Endodermal cell (in vitro differentiated cells): ENCODE data around the gene FBXL17. TPM values are rescaled to one million over a fixed set of nuclear protein-coding genes. Genes with fewer than 3 reads are reported as not detected.

Experiments
- DNase-seq: peaks from one replicate; pipeline ENCODE4 v3.0.0-alpha.2; 2017
- H3K27ac ChIP-seq: 2 replicates; pipeline ENCODE4 v1.5.1; 2013; ENCODE audit warnings: mild to moderate bottlenecking, low read depth, low read length, moderate library complexity
- H3K27me3 ChIP-seq: 2 replicates; pipeline ENCODE4 v1.6.1; 2013; ENCODE audit warnings: mild to moderate bottlenecking, low read length, moderate library complexity; ENCODE audit not compliant: insufficient read depth, control insufficient read depth, poor library complexity, severe bottlenecking
- H3K36me3 ChIP-seq: 2 replicates; pipeline ENCODE4 v1.7.0; 2013; ENCODE audit warnings: mild to moderate bottlenecking, low read length, moderate library complexity; ENCODE audit not compliant: control insufficient read depth, insufficient read depth
- H3K4me1 ChIP-seq: one replicate; pipeline ENCODE4 v1.7.0; 2013; ENCODE audit warnings: low read length; ENCODE audit not compliant: control insufficient read depth, insufficient read depth
- H3K4me3 ChIP-seq: 2 replicates; pipeline ENCODE4 v1.5.1; 2013; ENCODE audit warnings: mild to moderate bottlenecking, low read length, moderate library complexity
- H3K9ac ChIP-seq: 2 replicates; pipeline ENCODE4 v1.6.1; 2013; ENCODE audit warnings: mild to moderate bottlenecking, low read length, moderate library complexity; ENCODE audit not compliant: poor library complexity, severe bottlenecking; ENCODE audit errors: extremely low read depth
- H3K9me3 ChIP-seq: 2 replicates; pipeline ENCODE4 v1.6.1; 2013; ENCODE audit warnings: mild to moderate bottlenecking, low read length, moderate library complexity; ENCODE audit not compliant: control insufficient read depth
- H3K27ac Mint-ChIP-seq: 2 replicates; pipeline ENCODE4 v1.8.0; 2020; ENCODE audit warnings: mixed read lengths
- H3K27me3 Mint-ChIP-seq: 2 replicates; pipeline ENCODE4 v1.8.0; 2021; ENCODE audit warnings: mild to moderate bottlenecking, mixed read lengths; ENCODE audit not compliant: insufficient read depth
- H3K36me3 Mint-ChIP-seq: 2 replicates; pipeline ENCODE4 v1.8.0; 2020; ENCODE audit warnings: low read depth, mixed read lengths
- H3K4me1 Mint-ChIP-seq: 2 replicates; pipeline ENCODE4 v1.8.0; 2020; ENCODE audit warnings: mixed read lengths
- H3K4me3 Mint-ChIP-seq: 2 replicates; pipeline ENCODE4 v1.8.0; 2020; ENCODE audit warnings: mild to moderate bottlenecking, moderate library complexity, mixed read lengths
- H3K9me3 Mint-ChIP-seq: 2 replicates; pipeline ENCODE4 v1.8.0; 2020; ENCODE audit warnings: mild to moderate bottlenecking, mixed read lengths
- CTCF ChIP-seq: fragments of 200-600 bp; sonication (generic); conservative IDR thresholded peaks from 2 replicates; pipeline ENCODE4 v1.5.0; 2021; ENCODE audit warnings: antibody characterized with exemption, mild to moderate bottlenecking
- WGBS, 2 experiments: methylation state at CpG; one replicate each; pipeline versions ENCODE4 v1.1.5 to v1.1.7; 2013; ENCODE audit warnings: missing lambda C conversion rate in 2 of 2, mixed read lengths in 1 of 2; ENCODE audit not compliant: insufficient coverage in 1 of 2, insufficient read length in 1 of 2; 5-methylcytosine and 5-hydroxymethylcytosine counted together
- total RNA-seq, 2 donors: library from RNA; stranded (reverse); fragmentation: NEBNext Ultra II Directional in 1 of 2; extraction: Animal tissue kit (Norgen Biotek cat#: 25700) in 1 of 2; gene quantifications; 2 replicates in 1 of 2; 3 replicates in 1 of 2; pipeline ENCODE4 v1.2.1, GENCODE V29; 2021

The FBXL17 gene
- total RNA-seq, 2 donors from 2014 or later, result 7.4 to 8.6 TPM

DNA sequence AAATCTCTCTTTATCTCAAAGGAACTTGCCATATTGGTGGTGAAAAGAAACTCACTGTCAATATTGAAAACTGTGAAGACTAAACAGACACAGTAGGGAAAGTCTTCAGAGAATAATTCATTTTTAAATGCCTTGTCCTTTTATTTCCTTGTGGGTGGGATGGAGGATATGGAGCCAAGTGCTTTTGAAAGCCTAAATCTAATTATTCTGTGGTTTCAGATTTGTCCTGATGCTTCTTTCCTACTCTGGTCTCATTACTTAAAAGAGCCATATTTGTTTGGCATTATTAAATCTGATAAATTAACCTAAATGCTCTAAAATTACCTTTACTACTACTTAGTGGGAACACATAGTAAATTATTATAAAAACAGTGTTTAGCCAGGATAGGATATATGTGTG is 452.8 kb downstream of the FBXL17 start:
- no peaks in the 10 kb centered on the region for H3K9me3 ChIP-seq
- DNase-seq, result no peak
- no peak overlapping the region for H3K9ac ChIP-seq
- no peak for TF ChIP-seq CTCF
- H3K27me3 Mint-ChIP-seq, result no peaks in the 10 kb centered on the region
- H3K4me3 ChIP-seq, result no peak overlapping the region
- no peaks in the 10 kb centered on the region for H3K9me3 Mint-ChIP-seq
- peaks cover 10% of the 10 kb centered on the region for H3K4me1 Mint-ChIP-seq
- H3K36me3 ChIP-seq, result no peaks in the 10 kb centered on the region
- H3K27me3 ChIP-seq, result no peaks in the 10 kb centered on the region
- H3K4me1 ChIP-seq, result no peaks in the 10 kb centered on the region
- H3K4me3 Mint-ChIP-seq, result no peak overlapping the region
- no peaks in the 10 kb centered on the region for H3K36me3 Mint-ChIP-seq
- no peak overlapping the region for H3K27ac Mint-ChIP-seq
- H3K27ac ChIP-seq, result no peak overlapping the region

- no peak for TF ChIP-seq CTCF
- H3K27ac ChIP-seq, result no peak overlapping the region
- H3K9ac ChIP-seq, result no peak overlapping the region
- WGBS, 2 experiments, result 100% methylated on average over 1 of the region's 1 CpG; no CpG with 5 or more reads in 1 of the 2 experiments
- no peaks in the 10 kb centered on the region for H3K36me3 ChIP-seq
- Mint-ChIP-seq H3K9me3 (no peaks in the 10 kb centered on the region), H3K27ac (no peak overlapping the region), H3K36me3 (no peaks in the 10 kb centered on the region), H3K4me3 (no peak overlapping the region), H3K27me3 (no peaks in the 10 kb centered on the region), H3K4me1 (no peaks in the 10 kb centered on the region)
- no peaks in the 10 kb centered on the region for H3K4me1 ChIP-seq
- H3K27me3 ChIP-seq, result no peaks in the 10 kb centered on the region
- no peak overlapping the region for H3K4me3 ChIP-seq
- no peaks in the 10 kb centered on the region for H3K9me3 ChIP-seq
- no peak for DNase-seq
These were observed 455.8 kb downstream of the FBXL17 start for GRCh38 chr5:107926121-107926520.

DNA sequence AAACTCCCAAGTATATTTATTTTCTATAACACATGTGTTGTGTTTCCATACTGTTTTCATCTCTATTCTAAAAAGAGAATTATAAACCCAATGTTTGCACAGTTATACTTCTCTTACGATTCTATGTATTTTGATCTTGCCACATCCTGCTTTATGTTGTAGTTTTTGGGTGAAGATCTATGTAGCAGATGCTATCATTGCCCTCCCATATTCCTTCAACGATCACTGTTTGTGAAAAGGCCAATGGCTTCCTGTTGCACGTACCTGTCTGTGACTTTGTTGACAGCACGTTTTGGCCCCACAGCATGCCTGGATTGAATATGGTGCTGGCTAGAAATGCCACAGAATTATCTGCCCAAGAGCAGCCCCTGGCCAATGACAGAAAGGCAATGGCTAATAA is 456.7 kb downstream of the FBXL17 start:
- H3K27me3 Mint-ChIP-seq, result no peaks in the 10 kb centered on the region

More for the DNA sequence above, 456.7 kb downstream of the FBXL17 start:
- H3K9me3 ChIP-seq, result no peaks in the 10 kb centered on the region
- no peaks in the 10 kb centered on the region for H3K36me3 Mint-ChIP-seq
- no peaks in the 10 kb centered on the region for H3K4me1 Mint-ChIP-seq
- no peaks in the 10 kb centered on the region for H3K4me1 ChIP-seq
- 86 to 92% methylated on average over 2 to 3 of the region's 4 CpGs for WGBS, 2 experiments
- H3K4me3 ChIP-seq, result no peak overlapping the region
- no peak overlapping the region for H3K9ac ChIP-seq
- no peaks in the 10 kb centered on the region for H3K9me3 Mint-ChIP-seq
- no peak for DNase-seq
- H3K4me3 Mint-ChIP-seq, result no peak overlapping the region
- TF ChIP-seq CTCF, result no peak
- H3K36me3 ChIP-seq, result no peaks in the 10 kb centered on the region
- no peaks in the 10 kb centered on the region for H3K27me3 ChIP-seq
- H3K27ac Mint-ChIP-seq, result no peak overlapping the region
- no peak overlapping the region for H3K27ac ChIP-seq
